ENCODE data around the gene FGFR3.

DNA sequence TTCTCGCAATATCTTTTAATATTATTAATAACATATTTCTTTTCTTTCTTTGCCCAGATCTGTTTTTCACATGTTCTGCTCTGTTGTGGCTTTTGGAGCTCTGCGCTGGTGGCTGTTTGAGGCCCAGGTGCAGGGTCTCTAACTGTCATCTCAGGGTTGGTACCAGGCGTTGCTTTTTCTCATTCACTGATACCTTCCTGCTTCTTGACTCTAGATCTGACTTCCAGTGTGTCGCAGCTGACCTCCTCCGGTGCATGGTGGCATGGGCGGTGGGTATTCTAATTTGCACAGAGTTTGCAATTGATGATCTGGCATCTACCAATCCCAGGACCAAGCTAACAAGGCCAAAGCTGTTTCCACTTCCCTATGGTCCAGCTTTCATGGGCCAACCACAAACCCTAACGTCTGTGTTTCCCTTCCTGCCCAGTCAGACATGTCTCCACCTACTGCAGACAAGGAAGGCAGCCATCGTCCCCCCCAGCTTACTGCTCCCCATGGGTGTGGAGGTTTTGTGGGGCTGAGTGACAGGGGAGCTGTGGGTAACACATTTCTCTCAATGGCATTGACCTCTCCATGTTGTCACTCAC lies 37.6 kb downstream of the FGFR3 start:
- no peak for TF ChIP-seq POLR2A (IDR thresholded peaks at IDR 0.05)
- TF ChIP-seq, protein P1, sequence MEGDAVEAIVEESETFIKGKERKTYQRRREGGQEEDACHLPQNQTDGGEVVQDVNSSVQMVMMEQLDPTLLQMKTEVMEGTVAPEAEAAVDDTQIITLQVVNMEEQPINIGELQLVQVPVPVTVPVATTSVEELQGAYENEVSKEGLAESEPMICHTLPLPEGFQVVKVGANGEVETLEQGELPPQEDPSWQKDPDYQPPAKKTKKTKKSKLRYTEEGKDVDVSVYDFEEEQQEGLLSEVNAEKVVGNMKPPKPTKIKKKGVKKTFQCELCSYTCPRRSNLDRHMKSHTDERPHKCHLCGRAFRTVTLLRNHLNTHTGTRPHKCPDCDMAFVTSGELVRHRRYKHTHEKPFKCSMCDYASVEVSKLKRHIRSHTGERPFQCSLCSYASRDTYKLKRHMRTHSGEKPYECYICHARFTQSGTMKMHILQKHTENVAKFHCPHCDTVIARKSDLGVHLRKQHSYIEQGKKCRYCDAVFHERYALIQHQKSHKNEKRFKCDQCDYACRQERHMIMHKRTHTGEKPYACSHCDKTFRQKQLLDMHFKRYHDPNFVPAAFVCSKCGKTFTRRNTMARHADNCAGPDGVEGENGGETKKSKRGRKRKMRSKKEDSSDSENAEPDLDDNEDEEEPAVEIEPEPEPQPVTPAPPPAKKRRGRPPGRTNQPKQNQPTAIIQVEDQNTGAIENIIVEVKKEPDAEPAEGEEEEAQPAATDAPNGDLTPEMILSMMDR (IDR thresholded peaks at IDR 0.05), result no peak

Measured in heart left ventricle (tissue), 13 donors.